Renal cortex interstitium (tissue), 11 donors: ENCODE data around the gene NHLH2. TPM values are rescaled to one million over a fixed set of nuclear protein-coding genes. Genes with fewer than 3 reads are reported as not detected.

Experiments used
- DNase-seq, 11 donors: peaks; one replicate each; pipeline ENCODE4 v3.0.0-alpha.2; 2013; ENCODE audit warnings: low read depth in 9 of 11, low spot score in 4 of 11; ENCODE audit errors: extremely low read depth in 1 of 11
- polyA plus RNA-seq, 3 donors: library from polyadenylated mRNA; unstranded; fragments of 120-200 nt; gene quantifications; one replicate each; pipeline ENCODE4 v1.2.1, GENCODE V29; 2013; ENCODE audit not compliant: insufficient read length in 3 of 3

The NHLH2 gene
- polyA plus RNA-seq, 3 donors, result not detected

DNA sequence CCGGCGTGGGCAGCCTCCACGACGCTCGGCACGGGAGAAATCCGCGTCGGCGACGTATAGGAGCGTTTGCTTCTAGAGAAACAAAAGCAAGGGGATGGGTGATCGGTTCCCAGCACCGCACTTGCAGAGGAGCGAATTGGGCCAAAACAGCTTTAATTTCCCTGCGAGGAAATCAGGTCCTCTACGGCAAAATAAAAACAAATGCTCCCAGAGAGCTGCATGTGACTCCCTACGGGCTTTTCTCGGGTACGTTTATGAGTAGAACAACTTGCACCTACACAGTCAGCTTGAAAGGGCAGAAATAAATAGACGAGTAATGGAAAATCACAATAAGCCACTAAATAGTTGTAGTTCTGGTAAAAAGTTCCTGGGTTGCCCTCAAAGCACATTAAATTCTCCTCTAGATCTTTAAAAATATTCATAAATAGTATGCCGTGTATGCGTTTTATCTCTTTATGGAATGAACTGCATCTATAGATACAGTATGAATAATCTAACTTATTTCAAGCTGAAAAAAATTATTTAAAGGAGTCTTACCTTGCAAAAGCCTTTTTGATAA is 1.2 kb downstream of the NHLH2 start:
- DNase-seq, result no peak

DNA sequence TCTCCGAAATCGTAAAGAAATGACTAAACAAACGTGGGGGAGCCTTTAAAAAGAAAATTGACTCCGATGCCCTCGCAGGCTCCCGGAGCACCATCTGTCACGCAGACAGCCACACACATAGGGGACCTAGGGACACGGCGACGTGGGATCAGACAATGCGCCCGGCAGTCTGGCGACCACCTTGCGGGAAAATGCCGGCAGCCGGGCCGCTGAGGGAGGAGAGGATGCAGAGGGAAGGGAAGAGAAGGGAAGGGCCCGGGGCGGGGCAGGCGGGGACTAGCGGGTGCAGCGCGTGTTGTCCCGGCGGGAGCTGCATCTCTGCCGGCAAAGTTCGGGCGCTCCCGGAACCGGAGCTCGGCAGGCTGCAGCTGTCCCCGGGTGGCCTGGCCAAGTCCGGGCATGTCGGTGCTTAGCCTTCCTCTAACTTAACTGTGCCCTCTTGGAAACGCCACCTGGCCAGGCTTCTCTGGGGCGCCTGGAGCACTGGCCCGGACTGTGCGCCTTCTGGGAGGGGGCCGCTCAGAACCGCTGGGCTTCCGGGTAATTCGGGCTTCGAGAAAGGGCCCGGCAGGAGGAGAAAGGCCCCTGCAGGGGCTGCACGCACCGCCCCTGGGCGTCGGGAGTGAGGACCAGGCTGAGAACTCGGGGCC is 1.8 kb downstream of the NHLH2 start:
- DNase-seq, result no peak

DNA sequence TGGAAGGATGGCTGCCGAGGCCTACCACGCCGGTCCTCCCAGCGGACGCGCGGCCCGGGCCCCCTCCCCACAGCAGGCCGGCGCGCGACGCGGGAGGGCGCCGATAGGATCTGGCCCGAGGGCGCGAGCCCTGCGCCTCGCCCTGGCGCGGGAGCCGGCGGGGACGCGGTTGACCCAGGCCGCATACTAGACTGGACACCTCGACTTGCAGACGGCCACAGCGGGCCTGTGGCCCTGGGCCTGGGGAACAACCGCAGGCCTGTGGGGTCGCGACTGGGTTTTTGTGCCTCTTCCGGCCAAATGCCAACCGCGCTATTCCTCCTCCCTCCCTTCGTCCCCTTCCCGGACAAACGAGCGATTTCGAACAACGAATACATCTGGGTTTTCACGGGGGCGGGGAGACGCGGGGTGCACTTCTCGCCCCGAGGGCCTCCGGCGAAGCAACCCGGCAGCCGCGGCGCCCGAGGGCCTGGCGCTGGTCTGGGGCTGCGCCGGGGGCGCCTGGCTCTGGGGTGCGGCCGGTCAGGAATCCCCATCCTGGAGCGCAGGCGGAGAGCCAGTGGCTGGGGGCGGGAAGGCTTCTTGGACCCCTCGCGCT is 2.4 kb downstream of the NHLH2 start:
- DNase-seq, result no peak

DNA sequence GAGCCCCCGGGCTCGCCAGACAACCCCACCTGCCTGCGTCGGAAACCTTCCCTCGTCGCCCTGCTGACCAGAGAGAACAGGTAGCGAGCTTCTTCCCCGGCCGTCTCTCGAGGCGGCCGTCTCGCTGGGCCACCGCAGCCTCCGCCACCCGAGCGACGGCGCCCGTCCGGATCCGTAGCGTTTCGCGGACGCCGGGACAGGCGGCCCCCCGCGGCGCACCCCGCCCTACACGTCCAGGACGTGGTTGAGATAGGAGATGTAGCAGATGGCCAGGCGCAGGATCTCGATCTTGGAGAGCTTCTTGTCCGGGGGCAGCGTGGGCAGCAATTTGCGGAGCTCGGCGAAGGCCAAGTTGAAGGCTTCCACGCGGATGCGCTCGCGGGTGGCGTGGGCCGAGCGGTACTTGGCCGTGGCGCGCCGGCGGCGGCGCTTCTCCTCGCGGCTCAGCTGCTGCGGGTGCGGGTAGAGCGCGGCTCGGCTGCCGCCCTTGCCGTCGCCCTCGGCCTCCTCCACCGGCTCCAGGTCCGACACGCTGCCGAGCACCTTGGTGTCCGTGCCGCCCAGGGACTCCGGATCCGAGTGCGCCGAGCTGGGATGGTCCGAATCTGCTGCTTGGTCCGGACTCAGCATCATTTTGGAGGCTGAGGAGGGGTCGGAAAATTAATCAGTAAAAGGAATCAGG is 3.0 kb downstream of the NHLH2 start:
- DNase-seq, result no peak

DNA sequence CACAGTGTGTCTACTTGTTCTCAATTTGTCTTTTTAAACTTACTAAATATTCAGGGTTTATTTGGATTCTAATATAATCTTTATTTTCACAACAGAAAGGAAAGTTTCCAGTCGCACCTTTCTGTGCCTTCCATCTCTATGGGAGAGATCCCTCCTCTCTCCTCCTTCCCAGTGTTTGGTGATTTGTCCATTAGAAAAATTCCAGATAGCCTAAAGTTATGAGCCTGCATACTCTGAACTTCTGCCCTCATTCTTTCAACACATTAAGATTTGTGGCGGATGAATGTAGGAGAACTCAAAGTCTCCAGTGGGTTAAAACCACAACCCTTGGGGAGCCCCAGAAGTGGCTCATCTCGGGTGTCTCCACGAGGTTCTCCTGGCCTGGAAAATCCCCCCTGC is 3.6 kb downstream of the NHLH2 start:
- no peak for DNase-seq

DNA sequence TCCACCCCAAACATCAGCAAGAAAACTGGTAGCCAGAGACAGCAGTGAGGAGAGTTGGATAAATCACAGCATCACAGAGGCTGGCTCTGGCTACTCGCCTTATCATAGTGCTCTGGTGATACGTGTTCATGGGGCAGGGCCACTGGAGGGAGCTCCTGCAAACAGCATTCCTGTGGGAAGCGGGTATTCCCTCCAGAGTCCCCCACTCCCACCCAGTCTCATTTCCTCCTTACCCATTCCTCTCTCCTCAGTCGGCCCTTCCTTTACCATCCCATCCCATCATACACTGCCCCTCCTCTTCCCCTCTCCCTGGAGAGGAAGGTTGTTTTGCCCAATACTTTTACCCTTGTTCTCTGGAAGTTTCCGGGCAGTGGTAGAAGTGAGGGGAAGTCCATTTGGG is 7.1 kb downstream of the NHLH2 start:
- DNase-seq, result no peak

DNA sequence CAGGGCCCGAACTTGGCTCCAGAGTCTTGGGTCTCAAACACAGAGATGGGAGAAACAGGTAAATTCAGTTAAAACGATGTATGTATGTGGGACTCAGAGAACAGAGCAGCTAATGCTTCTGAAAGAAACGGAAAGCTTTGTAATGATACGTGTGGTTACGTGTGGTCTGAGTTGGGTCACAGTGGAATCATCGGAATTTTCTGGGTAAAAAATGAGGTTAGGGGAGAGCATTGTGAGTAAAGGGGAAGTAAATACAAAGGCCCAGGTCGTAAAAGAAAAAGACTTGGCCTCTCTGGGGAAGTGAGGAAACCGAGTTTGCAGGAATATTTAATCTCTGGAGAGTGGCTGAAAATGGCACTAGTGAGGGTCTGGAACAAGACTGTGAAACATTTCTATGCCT is 8.3 kb downstream of the NHLH2 start:
- DNase-seq, result no peak

DNA sequence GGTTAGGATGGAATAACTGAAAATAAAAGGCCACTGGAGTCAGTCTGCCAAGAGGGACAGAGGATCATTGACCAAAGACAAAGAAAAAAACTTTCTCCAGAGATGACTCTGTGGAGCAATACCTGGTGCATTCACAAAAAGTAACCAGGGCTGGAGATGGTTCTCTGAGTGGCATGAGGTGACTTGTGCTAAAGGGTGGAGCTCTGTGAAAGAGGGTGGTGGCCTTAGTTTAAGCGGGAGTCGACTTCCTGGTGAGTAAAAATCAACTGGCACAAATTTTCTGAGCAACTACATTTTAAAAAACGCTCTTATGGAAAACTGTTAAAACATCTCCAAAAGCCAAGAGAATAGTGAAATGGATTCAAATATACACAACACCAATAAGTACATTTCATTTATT is 10.0 kb downstream of the NHLH2 start:
- no peak for DNase-seq

DNA sequence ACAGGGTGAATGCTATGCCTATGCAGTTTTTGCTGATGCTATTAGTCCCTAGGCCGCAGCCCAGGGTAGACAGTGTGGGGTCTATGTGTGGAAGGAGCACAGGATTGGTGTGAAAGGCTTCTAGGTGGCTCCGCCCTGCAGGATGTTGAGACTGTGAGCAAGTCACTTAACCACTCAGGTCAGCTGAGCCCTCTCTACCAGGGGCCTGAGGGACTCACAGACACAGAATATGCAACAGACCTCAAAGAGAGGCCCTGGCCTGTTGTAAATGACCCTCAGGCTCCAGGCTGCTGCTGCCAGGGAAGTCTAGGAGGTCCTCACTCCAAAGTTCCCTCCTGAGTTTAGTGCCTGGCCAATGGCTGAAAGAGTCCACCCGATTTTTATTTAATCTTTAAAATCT is 11.0 kb downstream of the NHLH2 start:
- DNase-seq, result no peak

DNA sequence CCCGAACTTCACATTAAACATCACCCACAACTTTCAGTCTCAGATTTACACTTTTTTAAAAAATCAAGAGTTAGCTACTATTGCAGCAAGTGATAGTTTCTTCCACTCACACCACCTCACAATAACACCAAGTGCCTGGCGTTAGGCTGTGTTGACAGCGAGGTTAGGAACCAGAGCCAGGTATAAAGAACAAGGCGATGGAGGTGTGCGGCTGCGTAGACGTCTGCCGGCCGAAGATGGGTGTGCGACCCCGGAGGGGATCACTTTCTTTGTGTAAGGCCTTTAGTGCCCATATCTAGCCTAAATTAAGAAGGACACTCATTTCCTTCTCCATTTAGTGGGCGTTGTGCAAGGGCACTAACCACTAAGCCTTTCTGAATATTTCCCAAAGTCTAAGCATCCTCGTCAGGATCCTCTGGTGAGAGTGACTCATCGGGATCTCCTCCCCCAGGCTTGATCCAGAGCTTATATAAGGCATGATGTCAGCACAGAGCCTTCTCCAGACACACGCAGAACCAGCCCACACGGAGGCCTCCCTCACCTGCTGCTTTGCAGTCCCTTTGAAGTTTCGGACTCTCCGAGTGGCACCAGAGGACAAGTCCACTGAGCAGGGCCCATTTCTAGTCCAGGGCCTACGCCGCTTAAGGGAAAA is 11.8 kb downstream of the NHLH2 start:
- no peak for DNase-seq

DNA sequence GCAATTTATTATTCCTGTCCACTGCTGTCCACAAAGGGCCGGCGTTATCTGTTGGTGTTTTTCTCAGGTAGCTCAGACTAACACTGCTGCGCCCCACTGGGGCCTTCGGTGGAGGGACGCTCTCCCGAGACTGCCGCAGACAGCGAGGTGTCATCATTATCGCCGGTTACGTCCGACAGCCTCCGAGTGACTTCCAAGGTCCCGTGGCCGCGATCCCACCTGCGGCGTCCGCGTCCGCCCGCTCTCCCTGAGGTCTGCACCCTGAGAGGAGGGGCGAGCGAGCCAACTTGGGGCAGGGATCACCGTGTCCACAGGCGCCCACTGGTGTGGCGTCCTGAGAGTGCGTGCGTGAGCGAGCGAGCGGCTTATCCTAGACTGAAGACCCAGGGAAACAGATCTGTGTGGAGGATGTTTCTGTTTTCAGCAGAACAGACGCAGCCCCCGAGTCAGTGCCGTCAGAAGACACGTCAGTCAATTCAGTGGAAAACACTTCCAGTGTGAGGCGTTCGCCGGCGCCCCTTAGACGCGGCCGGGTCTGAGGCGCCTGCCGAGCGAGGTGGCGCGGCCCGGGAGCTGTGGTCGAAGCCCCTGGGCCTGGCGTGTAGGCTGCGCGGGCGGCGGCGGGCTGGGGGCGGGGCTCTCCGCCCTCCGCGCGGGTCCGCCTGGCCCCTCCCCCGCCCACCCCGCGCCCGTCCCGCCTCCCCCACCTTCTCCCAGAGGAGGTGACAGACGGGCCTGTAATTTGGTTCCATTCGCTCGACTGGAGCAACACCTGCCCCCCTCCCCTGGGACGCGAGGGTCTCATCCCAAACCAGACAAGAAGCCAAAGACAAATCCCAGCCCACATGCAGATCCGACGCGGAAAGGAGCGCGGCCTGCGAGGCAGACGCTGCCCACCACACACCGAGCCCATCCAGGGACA is 12.6 kb downstream of the NHLH2 start:
- peak in 1 of 11 donors; percentile 42 for DNase-seq

DNA sequence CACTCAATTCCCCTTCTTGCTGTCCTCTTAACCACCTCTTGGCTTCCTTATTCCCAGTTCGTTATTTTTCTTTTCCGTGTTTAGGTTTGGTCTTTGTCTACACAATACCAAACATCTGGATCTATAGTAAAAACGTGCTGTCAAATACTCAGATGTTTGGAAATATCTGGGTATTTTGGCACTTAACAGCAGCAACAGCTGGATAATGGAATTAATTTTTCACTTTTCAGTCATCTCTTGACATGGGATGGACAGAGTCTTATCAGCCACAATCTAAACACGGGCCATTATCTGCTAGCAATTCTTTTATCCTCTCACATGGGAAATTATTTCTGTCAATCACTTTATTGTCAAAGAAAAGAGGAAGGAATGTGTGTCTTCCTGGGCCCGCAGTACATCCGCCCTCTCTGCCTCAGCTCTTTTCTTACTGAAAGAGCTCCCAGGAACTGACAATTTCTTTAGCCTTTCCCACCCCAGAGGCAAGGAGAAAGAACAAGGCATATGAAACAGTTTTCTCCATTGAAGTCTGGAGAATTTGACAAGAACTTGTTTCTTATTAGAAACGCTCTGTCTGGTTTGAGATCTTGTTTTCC is 13.4 kb downstream of the NHLH2 start:
- no peak for DNase-seq

DNA sequence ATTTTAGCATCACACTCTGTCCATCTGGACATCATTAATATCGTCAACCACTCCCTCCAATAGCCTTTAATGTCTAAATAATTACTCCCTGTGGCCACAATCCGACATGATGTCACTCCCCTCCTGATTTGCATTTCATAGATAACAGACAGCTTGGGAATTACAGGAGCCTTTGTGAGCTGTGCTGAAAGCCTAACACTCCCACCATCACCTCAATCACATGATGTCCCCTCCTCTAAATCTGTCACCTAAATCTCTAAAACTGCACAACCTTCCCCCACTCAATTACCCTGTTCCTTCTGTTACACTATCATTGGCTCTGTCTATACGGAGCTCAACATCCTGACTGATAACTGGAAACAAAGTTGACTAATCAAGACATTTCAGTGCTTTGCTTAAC is 14.3 kb downstream of the NHLH2 start:
- no peak for DNase-seq

DNA sequence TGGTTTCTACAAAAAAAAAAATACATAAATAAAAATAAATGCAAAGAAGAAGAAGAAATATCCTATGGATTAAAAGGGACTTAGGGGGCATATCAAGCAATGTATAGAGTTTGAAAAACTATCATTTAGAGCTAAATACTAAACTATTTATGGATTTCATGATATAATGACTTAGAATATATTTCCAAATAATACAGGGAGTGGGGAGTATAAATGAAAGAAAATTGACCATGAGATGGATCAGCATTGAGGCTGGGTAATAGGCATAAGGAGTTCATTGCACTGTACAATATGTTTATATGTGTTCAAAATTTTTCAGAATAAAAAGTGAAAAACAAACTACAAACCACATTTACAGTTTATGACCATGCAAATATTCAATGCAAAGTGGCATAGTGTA is 18.8 kb downstream of the NHLH2 start:
- no peak for DNase-seq

DNA sequence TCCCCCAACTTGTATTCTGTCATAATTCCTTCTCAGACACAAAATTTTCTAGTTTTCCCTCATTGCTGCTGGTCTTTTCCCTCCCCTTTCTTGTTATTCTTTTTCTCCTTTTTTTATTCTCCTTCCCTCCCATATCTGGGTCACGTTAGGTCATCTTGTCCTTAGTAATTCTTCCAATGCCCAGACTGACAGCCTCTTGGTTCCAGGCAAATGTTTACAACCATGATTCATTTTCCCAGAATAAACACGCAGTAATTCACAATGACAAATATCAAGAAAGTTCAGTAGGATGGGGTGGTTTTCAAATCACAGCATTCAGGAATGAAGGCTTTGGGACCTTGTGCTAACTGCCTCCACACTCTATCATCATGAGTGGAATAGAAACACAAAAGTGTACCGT is 25.2 kb downstream of the NHLH2 start:
- DNase-seq, result no peak

DNA sequence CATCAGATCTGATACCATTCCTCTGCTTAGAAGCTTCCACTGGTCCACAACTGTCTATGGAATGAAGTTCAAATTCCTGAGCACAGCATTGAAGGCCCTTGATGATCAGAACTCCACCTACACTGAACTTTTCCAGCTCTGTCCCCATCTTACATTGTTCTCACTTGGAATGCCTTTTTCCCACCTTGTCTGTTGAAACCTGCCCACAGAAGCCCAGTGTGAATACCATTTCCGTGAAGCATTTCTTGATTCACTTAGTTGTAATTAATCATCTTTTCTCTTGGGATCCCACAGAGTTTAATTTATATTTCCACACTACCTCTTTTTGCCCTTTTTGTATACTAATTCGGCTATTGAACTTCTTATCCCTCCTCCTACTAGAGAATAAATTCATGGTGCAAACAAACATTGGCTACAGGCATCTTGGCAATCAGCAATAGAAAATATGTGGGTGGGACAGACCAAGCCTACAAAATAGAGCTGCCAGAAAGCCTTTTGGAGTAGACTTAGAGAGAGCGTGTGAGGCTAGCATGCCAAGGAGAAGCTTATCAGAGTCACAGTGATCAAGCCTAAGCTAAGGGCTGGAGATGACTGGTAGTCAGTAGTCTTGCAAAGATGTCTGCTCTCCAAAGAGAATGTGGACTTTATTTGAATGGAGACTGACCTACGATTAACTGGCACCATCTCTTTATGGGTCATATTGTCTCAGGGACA is 26.1 kb downstream of the NHLH2 start:
- DNase-seq, result no peak

DNA sequence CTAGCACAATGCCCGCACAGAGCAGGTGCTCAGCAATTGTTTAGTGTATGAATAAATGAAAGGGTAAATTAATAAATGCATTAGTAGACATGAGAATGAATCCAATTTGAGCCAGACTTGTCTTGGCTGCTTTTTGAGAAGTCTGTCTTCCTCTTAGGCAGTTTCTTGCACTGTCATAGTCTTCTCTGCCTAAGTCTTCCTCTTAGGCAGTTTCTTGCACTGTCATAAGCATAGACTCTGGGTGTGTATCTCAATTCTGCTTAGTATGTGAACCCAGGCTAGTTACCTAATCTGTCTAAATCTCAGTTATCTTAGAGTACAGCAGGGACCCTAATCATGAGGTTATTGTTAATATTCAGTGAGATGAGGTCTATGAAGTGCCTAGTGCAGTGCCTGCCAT is 27.2 kb downstream of the NHLH2 start:
- no peak for DNase-seq
